ENCODE data around the gene BTNL8. TPM values are rescaled to one million over a fixed set of nuclear protein-coding genes. Genes with fewer than 3 reads are reported as not detected.

Gene BTNL8
- total and polyA plus RNA-seq, 2 of the 13 experiments (the other 11 are each of a cell fraction or from before 2014, with no cell fraction given), result not detected

DNA sequence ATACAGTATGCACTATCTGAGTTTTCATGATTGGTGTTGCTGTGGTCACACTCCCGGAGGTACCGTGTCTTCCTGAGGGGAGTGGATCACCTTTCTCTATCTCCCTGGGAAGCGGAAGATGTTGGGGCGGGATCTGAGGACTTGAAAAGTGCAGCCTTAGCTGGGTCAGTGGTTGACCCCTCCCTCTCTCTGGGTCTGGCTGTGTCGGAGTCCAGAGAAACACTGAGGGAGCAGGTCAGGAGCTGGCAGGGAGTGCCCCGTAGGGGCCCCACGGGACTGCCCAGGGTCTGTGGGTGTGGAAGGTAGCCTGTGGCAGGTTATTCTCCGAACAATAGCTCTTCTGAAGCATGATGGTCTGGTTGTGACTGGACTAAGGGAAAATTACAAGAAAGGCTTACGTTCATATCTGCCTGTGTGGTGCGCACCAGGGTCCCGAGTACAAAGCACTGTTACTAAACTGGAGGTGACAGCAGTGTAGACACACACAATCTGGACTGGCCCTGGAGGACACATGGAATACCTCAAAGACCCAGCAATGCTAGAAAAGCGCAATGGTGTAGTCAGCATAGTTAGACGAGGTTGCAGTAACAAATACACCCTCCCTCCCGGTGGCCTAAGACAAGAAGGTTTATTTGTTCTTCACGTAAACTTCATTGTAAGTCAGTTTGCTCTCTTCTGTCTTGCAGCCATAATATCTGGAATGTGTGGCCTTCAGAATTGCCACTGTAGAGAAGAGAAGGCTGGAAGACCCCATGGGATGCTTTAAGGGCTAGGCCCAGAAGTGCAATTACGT lies 28.5 kb upstream of the BTNL8 start:
- in situ Hi-C loops (cut with HindIII; ENCODE audit: extremely low pct_ligation_motif_present, low pct_unique_long_range_greater_than_20kb) (loop anchor here (5.0 kb wide), 1 partner anchor 287 kb away; no protein-coding TSS in a partner anchor), intact Hi-C loops (cut with micrococcal nuclease; ENCODE audit: unreplicated experiment) (no loop called here)
- no peak for ATAC-seq
- no peaks in the 10 kb centered on the region for H3K4me1 ChIP-seq (ENCODE audit: insufficient read depth, low read length)
- H3K27ac ChIP-seq (ENCODE audit: extremely low read length, insufficient read depth, low read length), result no peak overlapping the region
- BruUV-seq (replicated peaks), result no TSS peak
- H3K27me3 ChIP-seq (ENCODE audit: control insufficient read depth in 1 of 2, insufficient read depth in 2 of 2, low read length in 2 of 2), result 0 out of 5 replicates have a peak, but pooled peaks cover 0 to 8% of the 10 kb centered on the region in 2 experiments
- DNase-seq (ENCODE audit: low spot score), result no peak
- no peaks in the 10 kb centered on the region for H3K9me3 ChIP-seq (ENCODE audit: low read length)
- no peak overlapping the region for H3K4me2 ChIP-seq (ENCODE audit: low read depth, low read length)
- no peak for FAIRE-seq
- CTCF ChIA-PET (ENCODE audit: low intra/inter-chr PET ratio, low total read pairs), result interaction anchor here (1.7 kb wide), 1 partner anchor 289 kb away, joined by 11 read pairs; no protein-coding TSS in a partner anchor
- WGBS (ENCODE audit: low lambda C conversion rate), result 11% methylated on average over 15 of the region's 16 CpGs
- no peaks in the 10 kb centered on the region for H3K79me2 ChIP-seq (ENCODE audit: insufficient read depth, low read length)
- no peak overlapping the region for H3K9ac ChIP-seq (ENCODE audit: insufficient read depth, low read depth, low read length)
- POLR2A ChIA-PET, result no interaction called here
- TF ChIP-seq POLR2AphosphoS5 (IDR thresholded peaks at IDR 0.05; ENCODE audit: low read depth, low read length) (no peak), ATF7 (IDR thresholded peaks at IDR 0.05) (peak; percentile 88), ATF7 (CRISPR knock-in tag; IDR thresholded peaks at IDR 0.05) (no peak), ZNF12 (CRISPR knock-in tag; IDR thresholded peaks at IDR 0.05) (peak; percentile 81; the same call in 1 of the 2 replicates)
- H3K4me3 ChIP-seq (replicated peaks in 1 of 3; ENCODE audit: insufficient read depth in 1 of 3, low read depth in 2 of 3, low read length in 3 of 3), result no peak overlapping the region
- H2AFZ ChIP-seq (ENCODE audit: low read length), result no peak overlapping the region
- no peaks in the 10 kb centered on the region for H4K20me1 ChIP-seq (ENCODE audit: insufficient read depth, low read length)
- no peaks in the 10 kb centered on the region for H3K36me3 ChIP-seq (replicated peaks in 1 of 2; ENCODE audit: control insufficient read depth in 1 of 2, insufficient read depth in 2 of 2, low read length in 2 of 2)

- Histone ChIP-seq H3K79me2 (ENCODE audit: insufficient read depth, low read length) (no peaks in the 10 kb centered on the region), H3K4me2 (ENCODE audit: low read depth, low read length) (no peak overlapping the region), H2AFZ (ENCODE audit: low read length) (no peak overlapping the region), H3K4me1 (ENCODE audit: insufficient read depth, low read length) (no peaks in the 10 kb centered on the region), H3K9me3 (ENCODE audit: low read length) (no peaks in the 10 kb centered on the region), H4K20me1 (ENCODE audit: insufficient read depth, low read length) (no peaks in the 10 kb centered on the region), H3K4me3 (replicated peaks in 1 of 3; ENCODE audit: insufficient read depth in 1 of 3, low read depth in 2 of 3, low read length in 3 of 3) (no peak overlapping the region), H3K27ac (ENCODE audit: extremely low read length, insufficient read depth, low read length) (no peak overlapping the region), H3K27me3 (ENCODE audit: control insufficient read depth in 1 of 2, insufficient read depth in 2 of 2, low read length in 2 of 2) (0 out of 5 replicates have a peak, but pooled peaks cover 0 to 8% of the 10 kb centered on the region in 2 experiments), H3K36me3 (replicated peaks in 1 of 2; ENCODE audit: control insufficient read depth in 1 of 2, insufficient read depth in 2 of 2, low read length in 2 of 2) (no peaks in the 10 kb centered on the region), H3K9ac (ENCODE audit: insufficient read depth, low read depth, low read length) (no peak overlapping the region)
- CTCF ChIA-PET (ENCODE audit: low intra/inter-chr PET ratio, low total read pairs), result no interaction called here
- WGBS (ENCODE audit: low lambda C conversion rate), result 52% methylated on average over 8 of the region's 9 CpGs
- DNase-seq (ENCODE audit: low spot score) (no peak), ATAC-seq (no peak), FAIRE-seq (no peak)
- intact Hi-C loops (cut with micrococcal nuclease; ENCODE audit: unreplicated experiment) (no loop called here), in situ Hi-C loops (cut with HindIII; ENCODE audit: extremely low pct_ligation_motif_present, low pct_unique_long_range_greater_than_20kb) (loop anchor here (5.0 kb wide), 1 partner anchor 285 kb away; no protein-coding TSS in a partner anchor)
- POLR2A ChIA-PET, result no interaction called here
- BruUV-seq (replicated peaks), result no TSS peak
- TF ChIP-seq SOX5 (CRISPR knock-in tag; IDR thresholded peaks at IDR 0.05; ENCODE audit: borderline replicate concordance), result no peak
- no peak for TF ChIP-seq EP300 (IDR thresholded peaks at IDR 0.05; ENCODE audit: low read depth in 2 of 2, low read length in 2 of 2)
- no peak for TF ChIP-seq EP300 (CRISPR knock-in tag; IDR thresholded peaks at IDR 0.05; ENCODE audit: borderline replicate concordance)
- TF ChIP-seq UBTF (CRISPR knock-in tag; IDR thresholded peaks at IDR 0.05), result no peak
- no peak for TF ChIP-seq MED13 (CRISPR knock-in tag; IDR thresholded peaks at IDR 0.05)
- no peak for TF ChIP-seq ZC3H13 (CRISPR knock-in tag; IDR thresholded peaks at IDR 0.05)
- no peak for TF ChIP-seq NFIC (IDR thresholded peaks at IDR 0.05; ENCODE audit: low read length)
- no peak for TF ChIP-seq HMG20A (CRISPR knock-in tag; IDR thresholded peaks at IDR 0.05; ENCODE audit: borderline replicate concordance)
- no peak for TF ChIP-seq ZNF205 (CRISPR knock-in tag; IDR thresholded peaks at IDR 0.05)
- TF ChIP-seq ZFP37 (CRISPR knock-in tag; IDR thresholded peaks at IDR 0.05; ENCODE audit: borderline replicate concordance), result no peak
- no peak for TF ChIP-seq TEAD2 (CRISPR knock-in tag; IDR thresholded peaks at IDR 0.05)
- no peak for TF ChIP-seq ERF (CRISPR knock-in tag; IDR thresholded peaks at IDR 0.05)
- TF ChIP-seq YY1 (IDR thresholded peaks at IDR 0.05; ENCODE audit: insufficient read depth, insufficient replicate concordance, low read depth, low read length), result no peak
These were observed 26.5 kb upstream of the BTNL8 start for GRCh38 chr5:180872419-180872818.

All from HepG2 (cell line).